ENCODE data around the gene TMEM107. TPM values are rescaled to one million over a fixed set of nuclear protein-coding genes. Genes with fewer than 3 reads are reported as not detected.

TMEM107 gene
- total and polyA plus RNA-seq, 7 donors, result 1.2 to 4.7 (median 1.9) TPM

- 0 to 1% (median 0%) methylated on average over 11 of the region's 11 CpGs for WGBS, 3 donors
- no peak for ATAC-seq
Measured at GRCh38 chr17:8155996-8156245, 20.3 kb downstream of the TMEM107 start.

DNA sequence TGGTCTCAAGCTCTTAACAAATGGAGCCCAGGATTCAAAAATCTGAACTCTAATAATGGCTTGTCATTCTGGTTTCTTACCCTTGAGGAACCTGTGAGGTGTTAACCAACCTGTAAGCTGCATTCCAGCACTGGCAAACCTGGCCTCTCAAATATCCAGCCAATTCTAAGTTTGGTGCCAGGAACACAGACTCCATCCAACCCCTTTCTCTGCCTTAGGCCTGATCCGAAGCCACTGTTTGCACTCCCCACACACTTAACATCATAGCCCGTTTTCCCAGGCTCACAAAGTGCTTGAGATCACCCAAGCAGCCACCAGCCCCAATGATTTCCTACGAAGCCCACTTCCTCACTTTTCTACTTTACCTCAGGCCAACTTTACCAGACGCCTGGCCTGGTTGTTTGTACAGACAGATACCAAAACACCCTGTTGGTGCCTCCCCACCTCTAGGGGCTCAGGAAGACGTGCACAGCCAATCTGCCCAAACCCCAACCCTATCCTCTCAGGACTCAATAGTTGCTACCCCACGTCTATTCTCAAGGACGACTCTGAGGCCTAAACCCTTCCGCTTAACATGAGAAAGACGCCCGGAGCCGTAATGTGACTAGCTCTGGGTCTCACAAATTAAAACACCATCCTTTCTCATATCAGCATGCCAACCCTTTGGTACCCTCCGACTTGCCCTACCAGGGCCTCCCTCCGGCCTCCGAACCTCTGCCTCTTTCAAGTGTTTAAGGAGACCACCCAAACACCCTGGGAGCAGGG lies 20.8 kb downstream of the TMEM107 start:
- peak overlapping the region; percentile 97 for H3K4me3 ChIP-seq
- DNase-seq (no peak), ATAC-seq (no peak)
- 4 to 11% (median 4%) methylated on average over 14 of the region's 14 CpGs for WGBS, 3 donors
- H3K4me1 ChIP-seq, result peaks cover 29% of the 10 kb centered on the region
- no peaks in the 10 kb centered on the region for H3K9me3 ChIP-seq
- TF ChIP-seq CTCF (IDR thresholded peaks at IDR 0.05), result no peak
- H3K27me3 ChIP-seq (ENCODE audit: insufficient read depth in 3 of 3, low read length in 2 of 3), result no peaks in the 10 kb centered on the region
- H3K27ac ChIP-seq, result peak overlapping the region; percentile 100
- peaks cover 0 to 25% of the 10 kb centered on the region in 2 donors for H3K36me3 ChIP-seq (ENCODE audit: insufficient read depth in 1 of 2, low read depth in 1 of 2)
- intact Hi-C loops (cut with DNase I), result no loop called here

More at GRCh38 chr17:8155996-8156245, 20.3 kb downstream of the TMEM107 start:
- intact Hi-C loops (cut with DNase I), result loop anchor here in 1 of 2 donors (2.0 kb wide), 1 partner anchor 35 kb away; no protein-coding TSS in a partner anchor
- peaks cover 0 to 25% of the 10 kb centered on the region in 2 donors for H3K36me3 ChIP-seq (ENCODE audit: insufficient read depth in 1 of 2, low read depth in 1 of 2)
- DNase-seq, result peak in 1 of 2 donors; percentile 60
- H3K4me3 ChIP-seq, result peak overlapping the region; percentile 97
- H3K4me1 ChIP-seq, result peaks cover 27% of the 10 kb centered on the region
- H3K27me3 ChIP-seq (ENCODE audit: insufficient read depth in 3 of 3, low read length in 2 of 3), result no peaks in the 10 kb centered on the region
- H3K27ac ChIP-seq, result peak overlapping the region; percentile 100
- no peak for TF ChIP-seq CTCF (IDR thresholded peaks at IDR 0.05)
- no peaks in the 10 kb centered on the region for H3K9me3 ChIP-seq

GRCh38 chr17:8154608-8155155 lies 21.5 kb downstream of the TMEM107 start:
- WGBS, 3 donors, result 0 to 9% (median 7%) methylated on average over 11 of the region's 11 CpGs
- intact Hi-C loops (cut with DNase I), result no loop called here
- ATAC-seq, result no peak
- Histone ChIP-seq H3K9me3 (no peaks in the 10 kb centered on the region), H3K27me3 (ENCODE audit: insufficient read depth in 3 of 3, low read length in 2 of 3) (no peaks in the 10 kb centered on the region), H3K36me3 (ENCODE audit: insufficient read depth in 1 of 2, low read depth in 1 of 2) (peaks cover 0 to 25% of the 10 kb centered on the region in 2 donors), H3K4me3 (peak overlapping the region; percentile 97), H3K4me1 (peaks cover 36% of the 10 kb centered on the region), H3K27ac (peak overlapping the region; percentile 100)
- no peak for TF ChIP-seq CTCF (IDR thresholded peaks at IDR 0.05)
- DNase-seq, result no peak

GRCh38 chr17:8153957-8154607 lies 22.1 kb downstream of the TMEM107 start:
- Histone ChIP-seq H3K27ac (peak overlapping the region; percentile 100), H3K27me3 (ENCODE audit: insufficient read depth in 3 of 3, low read length in 2 of 3) (no peaks in the 10 kb centered on the region), H3K4me3 (peak overlapping the region; percentile 97), H3K9me3 (no peaks in the 10 kb centered on the region), H3K36me3 (ENCODE audit: insufficient read depth in 1 of 2, low read depth in 1 of 2) (peaks cover 5 to 25% of the 10 kb centered on the region in 2 donors), H3K4me1 (peaks cover 42% of the 10 kb centered on the region)
- DNase-seq (peak; percentile 100), ATAC-seq (peak; percentile 44 to 54 (median 52))
- intact Hi-C loops (cut with DNase I), result loop anchor here in 1 of 2 donors (2.0 kb wide), 1 partner anchor 15 kb away; no protein-coding TSS in a partner anchor
- 1 to 2% (median 1%) methylated on average over 21 to 22 of the region's 22 CpGs for WGBS, 3 donors
- no peak for TF ChIP-seq CTCF (IDR thresholded peaks at IDR 0.05)

Data from psoas muscle (tissue), 8 donors.